HG02981 (cell line): ENCODE results near the gene SCN4A.

Experiments used
- ATAC-seq: cut with Tn5 transposase; IDR thresholded peaks from one replicate; pipeline ENCODE4 v1.9.1; 2021; ENCODE audit warnings: mild to moderate bottlenecking, moderate library complexity; ENCODE audit not compliant: unreplicated experiment

The SCN4A gene

GRCh38 chr17:64002658-64003525 lies 30.2 kb upstream of the SCN4A start:
- ATAC-seq, result no peak

- ATAC-seq, result no peak
Measured at GRCh38 chr17:64001763-64002529, 29.2 kb upstream of the SCN4A start.

- ATAC-seq, result no peak
Measured at GRCh38 chr17:64001091-64001579, 28.4 kb upstream of the SCN4A start.

GRCh38 chr17:63999680-64000531 lies 27.2 kb upstream of the SCN4A start:
- no peak for ATAC-seq

GRCh38 chr17:63998721-63999679 lies 26.3 kb upstream of the SCN4A start:
- ATAC-seq, result no peak

GRCh38 chr17:63998050-63998720 lies 25.5 kb upstream of the SCN4A start, which contains the start of gene PRR29:
TSS of gene PRR29 (plus strand) at chr17:63998351. CDS start at chr17:63998365, 14 bp downstream.
- ATAC-seq, result peak; percentile 65

- no peak for ATAC-seq
Measured at GRCh38 chr17:63997341-63998048, 24.8 kb upstream of the SCN4A start.

GRCh38 chr17:63996430-63997182 lies 23.9 kb upstream of the SCN4A start:
- ATAC-seq, result no peak

- no peak for ATAC-seq
Measured at GRCh38 chr17:63995626-63996025, 22.9 kb upstream of the SCN4A start.

- ATAC-seq, result no peak
Measured at GRCh38 chr17:63993368-63993985, 20.8 kb upstream of the SCN4A start.

- ATAC-seq, result no peak
Measured at GRCh38 chr17:63991611-63992010, 18.9 kb upstream of the SCN4A start.

GRCh38 chr17:63989622-63990345 lies 17.1 kb upstream of the SCN4A start:
- ATAC-seq, result no peak

GRCh38 chr17:63988741-63989621 lies 16.3 kb upstream of the SCN4A start:
- no peak for ATAC-seq

- ATAC-seq, result no peak
Measured at GRCh38 chr17:63988127-63988478, 15.4 kb upstream of the SCN4A start.

- no peak for ATAC-seq
Measured at GRCh38 chr17:63987221-63988126, 14.8 kb upstream of the SCN4A start.
